Measurements from ENCODE around the gene FAM83E. TPM values are rescaled to one million over a fixed set of nuclear protein-coding genes. Genes with fewer than 3 reads are reported as not detected.
A peak's percentile ranks its signal among the peaks of the same experiment; 100 is the strongest.

FAM83E gene
- total and polyA plus RNA-seq, 10 of the 15 experiments (the other 5 are each of a cell fraction or from before 2014, with no cell fraction given), result 0.14 to 2.5 (median 0.33) TPM; not detected in 4

- TF ChIP-seq CREB1 (IDR thresholded peaks at IDR 0.05; ENCODE audit: low read depth) (peak; percentile 67), MEF2A (IDR thresholded peaks at IDR 0.05; ENCODE audit: insufficient read depth, low read depth, low read length) (no peak)
Measured at GRCh38 chr19:48644839-48645619, 30.2 kb upstream of the FAM83E start (continued).

- Histone ChIP-seq H3K4me3 (no peak overlapping the region), H3K4me2 (ENCODE audit: control insufficient read depth, insufficient read depth) (no peak overlapping the region), H3K4me1 (ENCODE audit: control insufficient read depth, insufficient read depth, low read length) (peaks cover 16% of the 10 kb centered on the region), H3K27me3 (replicated peaks in 1 of 2; ENCODE audit: control insufficient read depth in 2 of 2, insufficient read depth in 2 of 2, low read length in 1 of 2) (no peaks in the 10 kb centered on the region), H3K9me3 (replicated peaks; ENCODE audit: control insufficient read depth, insufficient read depth, low read length) (no peaks in the 10 kb centered on the region), H3K79me2 (ENCODE audit: control insufficient read depth, insufficient read depth, low read length) (no peaks in the 10 kb centered on the region), H2AFZ (ENCODE audit: control insufficient read depth, low read depth, low read length) (no peak overlapping the region), H3K9ac (ENCODE audit: control insufficient read depth, insufficient read depth, low read length) (no peak overlapping the region), H4K20me1 (ENCODE audit: control insufficient read depth, insufficient read depth) (no peaks in the 10 kb centered on the region), H3K36me3 (ENCODE audit: control insufficient read depth in 2 of 2, insufficient read depth in 2 of 2, low read length in 1 of 2) (no peaks in the 10 kb centered on the region), H3K27ac (ENCODE audit: control insufficient read depth, insufficient read depth) (no peak overlapping the region)
- no TSS peak for BruUV-seq (replicated peaks)
- CTCF ChIA-PET, result interaction anchor here (1.9 to 3.6 kb wide), 5 partner anchors 25 to 198 kb away, joined by 6 to 31 read pairs (median 17); partner anchors contain the start of genes RPL18 and SPHK2
- POLR2A ChIA-PET, result no interaction called here
- RAD21 ChIA-PET (ENCODE audit: unreplicated experiment), result interaction anchor here (1.6 to 2.1 kb wide), 5 partner anchors 25 to 198 kb away, joined by 6 to 18 read pairs (median 9); partner anchors contain the start of genes RPL18 and SPHK2
- FAIRE-seq, result no peak
- in situ Hi-C loops (cut with MboI) (loop anchor here (25.0 kb wide), 1 partner anchor 1243 kb away; the partner anchor contains the start of genes AKT1S1, IL4I1 and TBC1D17), intact Hi-C loops (cut with micrococcal nuclease; ENCODE audit: unreplicated experiment) (no loop called here)
- SMC1A ChIA-PET (ENCODE audit: uncharacterized antibody, unreplicated experiment), result interaction anchor here (1.5 to 2.4 kb wide), 3 partner anchors 30 to 198 kb away, joined by 4 to 13 read pairs (median 11); no protein-coding TSS in a partner anchor
- WGBS (ENCODE audit: insufficient coverage, insufficient replicate concordance, low lambda C conversion rate, missing lambda C conversion rate), result 64% methylated on average over 4 of the region's 4 CpGs
- DNase-seq (ENCODE audit: low read depth, low spot score), result no peak
- no peak for ATAC-seq
- no peak for TF ChIP-seq ELK1 (IDR thresholded peaks at IDR 0.05; ENCODE audit: low read depth, low read length)
- no peak for TF ChIP-seq NFXL1 (IDR thresholded peaks at IDR 0.05; ENCODE audit: borderline replicate concordance)
- TF ChIP-seq ESRRA (IDR thresholded peaks at IDR 0.05; ENCODE audit: low read length), result no peak
- TF ChIP-seq EZH2 (IDR thresholded peaks at IDR 0.05; ENCODE audit: borderline replicate concordance, control insufficient read depth, low read depth, low read length), result no peak
- TF ChIP-seq CUX1 (IDR thresholded peaks at IDR 0.05; ENCODE audit: insufficient replicate concordance, low read depth, low read length), result no peak
- TF ChIP-seq HDAC6 (IDR thresholded peaks at IDR 0.05; ENCODE audit: unreplicated experiment), result no peak
- no peak for TF ChIP-seq IKZF1 (conservative IDR thresholded peaks at IDR 0.05)
- no peak for TF ChIP-seq ZBED1 (IDR thresholded peaks at IDR 0.05; ENCODE audit: borderline replicate concordance)
- no peak for TF ChIP-seq ATF7 (IDR thresholded peaks at IDR 0.05; ENCODE audit: low read depth)
- no peak for TF ChIP-seq BRCA1 (IDR thresholded peaks at IDR 0.05; ENCODE audit: low read depth, low read length)
- no peak for TF ChIP-seq ETV6 (conservative IDR thresholded peaks at IDR 0.05 in 1 of 2, IDR thresholded peaks at IDR 0.05 in 1 of 2; ENCODE audit: borderline replicate concordance in 1 of 2, low read depth in 1 of 2)
Measured at GRCh38 chr19:48644355-48644754, 29.5 kb upstream of the FAM83E start.

Measured in GM12878 (cell line).